GM18870 (cell line): ENCODE data around the gene MC5R.
A peak's percentile ranks its signal among the peaks of the same experiment; 100 is the strongest.

Experiments
- ATAC-seq: cut with Tn5 transposase; IDR thresholded peaks from one replicate; pipeline ENCODE4 v1.9.1; 2021; ENCODE audit warnings: moderate library complexity; ENCODE audit not compliant: unreplicated experiment

The MC5R gene

GRCh38 chr18:13823707-13824395 lies at the start of gene MC5R:
Gene MC5R, plus strand, starts transcription at chr18:13824149. Its CDS starts 1,617 bp downstream, at chr18:13825766.
- peak; percentile 61 for ATAC-seq

GRCh38 chr18:13775058-13775457 lies 48.9 kb upstream of the MC5R start:
- no peak for ATAC-seq

- ATAC-seq = no peak
Measured at GRCh38 chr18:13791181-13791580, 32.8 kb upstream of the MC5R start.

- ATAC-seq = no peak
Measured at GRCh38 chr18:13793819-13794218, 30.1 kb upstream of the MC5R start.

- no peak for ATAC-seq
Measured at GRCh38 chr18:13796515-13796914, 27.4 kb upstream of the MC5R start.

GRCh38 chr18:13797157-13797611 lies 26.8 kb upstream of the MC5R start:
- ATAC-seq = no peak

- no peak for ATAC-seq
Measured at GRCh38 chr18:13799396-13799795, 24.6 kb upstream of the MC5R start.

- ATAC-seq = no peak
Measured at GRCh38 chr18:13800505-13801259, 23.3 kb upstream of the MC5R start.

- ATAC-seq = no peak
Measured at GRCh38 chr18:13801260-13801601, 22.7 kb upstream of the MC5R start.

GRCh38 chr18:13804305-13804704 lies 19.6 kb upstream of the MC5R start:
- peak; percentile 60 for ATAC-seq

- no peak for ATAC-seq
Measured at GRCh38 chr18:13808294-13809042, 15.5 kb upstream of the MC5R start.

- no peak for ATAC-seq
Measured at GRCh38 chr18:13809043-13809430, 14.9 kb upstream of the MC5R start.

GRCh38 chr18:13809531-13810255 lies 14.3 kb upstream of the MC5R start:
- ATAC-seq = no peak

GRCh38 chr18:13810950-13811485 lies 12.9 kb upstream of the MC5R start:
- ATAC-seq = no peak

- ATAC-seq = no peak
Measured at GRCh38 chr18:13811993-13812392, 12.0 kb upstream of the MC5R start.

GRCh38 chr18:13813271-13813849 lies 10.6 kb upstream of the MC5R start:
- peak; percentile 67 for ATAC-seq

- ATAC-seq = no peak
Measured at GRCh38 chr18:13826209-13826608, 2.3 kb downstream of the MC5R start.

- no peak for ATAC-seq
Measured at GRCh38 chr18:13831864-13832508, 8.0 kb downstream of the MC5R start.

- ATAC-seq = no peak
Measured at GRCh38 chr18:13834496-13835015, 10.6 kb downstream of the MC5R start.

GRCh38 chr18:13835202-13835601 lies 11.3 kb downstream of the MC5R start:
- ATAC-seq = no peak
